GM12891 (cell line): Measurements from ENCODE around the gene SETD5.
A peak's percentile ranks its signal among the peaks of the same experiment; 100 is the strongest.

ENCODE experiments used
- DNase-seq: peaks from one replicate; pipeline ENCODE4 v3.0.0; 2011; ENCODE audit warnings: low spot score; ENCODE audit not compliant: insufficient read length
- FAIRE-seq: peaks from 2 replicates; lab custom pipeline; 2011; peaks lifted over from hg19 to GRCh38; lab: Jason Lieb, UNC
- PAX5 ChIP-seq: IDR thresholded peaks from 2 replicates; pipeline ENCODE4 v1.6.1; 2011; ENCODE audit warnings: low read length, moderate library complexity, mild to moderate bottlenecking; ENCODE audit not compliant: insufficient read depth, severe bottlenecking
- POLR2A ChIP-seq: IDR thresholded peaks from 2 replicates; pipeline ENCODE4 v1.6.1; 2011; ENCODE audit warnings: low read depth, low read length, control low read depth
- POLR2AphosphoS5 ChIP-seq: IDR thresholded peaks from 2 replicates; pipeline ENCODE4 v1.6.1; 2011; ENCODE audit warnings: low read depth, low read length, control low read depth
- POU2F2 ChIP-seq: IDR thresholded peaks from 2 replicates; pipeline ENCODE4 v1.6.1; 2011; ENCODE audit warnings: low read depth, mild to moderate bottlenecking, control low read depth, low read length, moderate library complexity
- SPI1 ChIP-seq: IDR thresholded peaks from 2 replicates; pipeline ENCODE4 v1.6.1; 2011; ENCODE audit warnings: low read depth, low read length, control low read depth
- TAF1 ChIP-seq: IDR thresholded peaks from 2 replicates; pipeline ENCODE4 v1.6.1; 2011; ENCODE audit warnings: low read depth, low read length, control low read depth

The SETD5 gene

GRCh38 chr3:9406856-9407626, 9.6 kb downstream of the SETD5 start:
- no peak for TF ChIP-seq TAF1
- peak; percentile 74 for TF ChIP-seq PAX5
- TF ChIP-seq POLR2A = no peak
- FAIRE-seq = no peak
- DNase-seq = no peak

- FAIRE-seq (no peak), DNase-seq (no peak)
- TF ChIP-seq POLR2AphosphoS5 = no peak
- no peak for TF ChIP-seq SPI1
- no peak for TF ChIP-seq TAF1
Measured at GRCh38 chr3:9408061-9408460, 10.6 kb downstream of the SETD5 start.

- DNase-seq = no peak
- TF ChIP-seq POLR2AphosphoS5 (no peak), TAF1 (no peak), SPI1 (no peak), POU2F2 (no peak), PAX5 (no peak), POLR2A (no peak)
- FAIRE-seq = no peak
Measured at GRCh38 chr3:9408546-9408945, 11.1 kb downstream of the SETD5 start.

- DNase-seq = no peak
- no peak for FAIRE-seq
- TF ChIP-seq SPI1 (no peak), TAF1 (no peak), POLR2A (no peak), PAX5 (no peak), POU2F2 (no peak), POLR2AphosphoS5 (no peak)
Measured at GRCh38 chr3:9409981-9410854, 12.8 kb downstream of the SETD5 start.

GRCh38 chr3:9411302-9411701, 13.9 kb downstream of the SETD5 start:
- no peak for TF ChIP-seq POLR2AphosphoS5
- TF ChIP-seq POLR2A = no peak
- TF ChIP-seq SPI1 = no peak
- TF ChIP-seq PAX5 = no peak
- TF ChIP-seq POU2F2 = no peak
- no peak for TF ChIP-seq TAF1
- DNase-seq (no peak), FAIRE-seq (no peak)

- no peak for FAIRE-seq
- DNase-seq = no peak
- TF ChIP-seq PAX5 = no peak
- no peak for TF ChIP-seq SPI1
- TF ChIP-seq POU2F2 = no peak
- no peak for TF ChIP-seq TAF1
- no peak for TF ChIP-seq POLR2AphosphoS5
- no peak for TF ChIP-seq POLR2A
Measured at GRCh38 chr3:9412293-9412692, 14.9 kb downstream of the SETD5 start.

GRCh38 chr3:9414826-9415225, 17.4 kb downstream of the SETD5 start:
- FAIRE-seq (no peak), DNase-seq (no peak)
- TF ChIP-seq TAF1 (no peak), POU2F2 (no peak), PAX5 (no peak), POLR2A (no peak), SPI1 (no peak), POLR2AphosphoS5 (no peak)

- no peak for DNase-seq
- no peak for FAIRE-seq
- TF ChIP-seq TAF1 (no peak), POLR2A (no peak), POLR2AphosphoS5 (no peak), PAX5 (no peak), POU2F2 (no peak), SPI1 (no peak)
Measured at GRCh38 chr3:9415485-9416138, 18.2 kb downstream of the SETD5 start.

- TF ChIP-seq SPI1 = no peak
- FAIRE-seq (no peak), DNase-seq (no peak)
Measured at GRCh38 chr3:9416139-9416780, 18.8 kb downstream of the SETD5 start.
